Gastroesophageal sphincter (tissue), 4 donors: ENCODE results near the gene SLC10A3. TPM values are rescaled to one million over a fixed set of nuclear protein-coding genes. Genes with fewer than 3 reads are reported as not detected.

Experiments
- ATAC-seq: fragments of 150-250 bp; one replicate; pipeline ENCODE4 v1.9.1; 2016; ENCODE audit warnings: mild to moderate bottlenecking, moderate library complexity
- H3K27ac ChIP-seq, 4 donors: fragments of 200-600 bp; sonication (generic) in 3 of 4; 1 replicate in 3 of 4; 2 replicates in 1 of 4; pipeline ENCODE4 v1.5.1; 2016 to 2019
- H3K27me3 ChIP-seq: fragments of 200-600 bp; sonication (generic); one replicate; pipeline ENCODE4 v1.5.1; 2019
- H3K36me3 ChIP-seq, 2 donors: fragments of 200-600 bp; sonication (generic); one replicate each; pipeline ENCODE4 v1.5.1; 2019; ENCODE audit warnings: control low read depth in 1 of 2
- H3K4me1 ChIP-seq, 3 donors: fragments of 200-600 bp; sonication (generic); 1 replicate in 2 of 3; 2 replicates in 1 of 3; pipeline ENCODE4 v1.5.1; 2016 to 2019; ENCODE audit warnings: control low read depth in 2 of 3
- H3K4me3 ChIP-seq, 2 donors: fragments of 200-600 bp; sonication (generic); one replicate each; pipeline ENCODE4 v1.5.1; 2019; ENCODE audit warnings: mild to moderate bottlenecking in 1 of 2, moderate library complexity in 1 of 2
- H3K9me3 ChIP-seq, 3 donors: fragments of 200-600 bp; sonication (generic); one replicate each; pipeline ENCODE4 v1.5.1; 2017 to 2019; ENCODE audit warnings: control low read depth in 2 of 3
- EP300 ChIP-seq: sonication (generic); formaldehyde crosslinking; IDR thresholded peaks from one replicate; pipeline ENCODE4 v1.6.1; 2017; ENCODE audit warnings: antibody characterized with exemption, mild to moderate bottlenecking
- POLR2A ChIP-seq, 2 donors: fragments of 450-650 bp; IDR thresholded peaks; one replicate each; pipeline ENCODE4 v1.6.1; 2017; ENCODE audit warnings: antibody characterized with exemption in 2 of 2, mild to moderate bottlenecking in 2 of 2, moderate library complexity in 1 of 2
- POLR2AphosphoS5 ChIP-seq: sonication (generic); formaldehyde crosslinking; IDR thresholded peaks from one replicate; pipeline ENCODE4 v1.6.1; 2017; ENCODE audit warnings: antibody characterized with exemption
- WGBS, 2 donors: methylation state at CpG; one replicate each; pipeline ENCODE4 v1.1.5; 2018; ENCODE audit warnings: low coverage in 1 of 2; 5-methylcytosine and 5-hydroxymethylcytosine counted together
- total RNA-seq, 4 donors: library from RNA; depleted of rRNA; stranded (reverse); fragments of >200 nt; gene quantifications; one replicate each; pipeline ENCODE4 v1.1.0, GENCODE V29; 2016
- TF ChIP-seq, protein P1 (sequence below), 4 experiments: fragments of 200-600 bp in 2 of 4; fragments of 450-650 bp in 2 of 4; sonication (generic) in 1 of 4; IDR thresholded peaks; one replicate each; pipeline ENCODE4 v1.5.1; 2017 to 2019; ENCODE audit warnings: antibody characterized with exemption in 4 of 4, mild to moderate bottlenecking in 2 of 4, moderate library complexity in 2 of 4

Gene SLC10A3
- total RNA-seq, 4 donors from 2014 or later = 21.7 to 40.0 (median 31.8) TPM

DNA sequence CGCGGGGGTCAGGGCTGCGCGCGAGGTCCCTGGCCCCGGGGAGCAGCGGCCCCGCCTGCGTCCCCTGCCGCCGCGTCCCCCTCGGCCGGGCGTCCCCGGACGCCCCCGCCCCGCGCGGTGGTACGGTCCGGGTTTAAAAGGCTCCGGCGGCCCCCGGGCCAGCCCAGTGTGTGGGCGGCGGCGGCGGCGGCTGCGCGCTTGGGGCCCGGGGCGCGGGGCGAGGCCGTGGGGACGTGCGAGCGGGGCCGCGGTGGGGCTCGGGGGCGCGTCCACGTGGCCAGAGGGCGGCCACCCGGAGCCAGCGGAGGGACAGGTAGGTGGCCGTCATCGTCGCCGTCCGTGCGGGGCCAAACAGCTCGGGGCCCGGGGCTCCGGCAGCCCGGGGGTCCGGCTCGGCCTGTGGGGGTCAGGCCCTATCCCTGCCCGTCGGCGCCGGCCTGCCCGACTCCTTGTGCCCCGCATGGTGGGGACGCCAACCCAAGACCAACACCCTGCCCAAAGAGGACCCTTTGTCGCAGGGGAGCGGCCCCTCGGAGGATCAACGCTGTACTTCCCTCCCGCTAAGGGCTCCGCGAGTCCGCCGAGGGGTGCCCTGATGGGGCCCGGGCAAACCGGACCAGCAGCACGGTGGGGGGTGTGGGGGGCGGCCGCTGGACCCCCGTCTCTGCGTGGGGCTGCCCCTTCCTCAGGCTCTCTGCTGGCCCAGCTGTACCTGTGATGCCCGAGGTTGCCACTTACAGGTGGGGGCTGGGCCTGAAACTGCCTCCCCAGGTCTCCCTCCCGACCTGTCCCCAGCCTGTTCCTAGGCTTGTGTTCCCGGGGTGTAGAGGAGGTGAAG is 32.1 kb downstream of the SLC10A3 start, which contains the start of gene PLXNA3:
PLXNA3 (plus strand) TSS at position 166 of the 838 bp plus-strand sequence. CDS start 1,903 bp downstream, outside the sequence.
- TF ChIP-seq, protein P1, sequence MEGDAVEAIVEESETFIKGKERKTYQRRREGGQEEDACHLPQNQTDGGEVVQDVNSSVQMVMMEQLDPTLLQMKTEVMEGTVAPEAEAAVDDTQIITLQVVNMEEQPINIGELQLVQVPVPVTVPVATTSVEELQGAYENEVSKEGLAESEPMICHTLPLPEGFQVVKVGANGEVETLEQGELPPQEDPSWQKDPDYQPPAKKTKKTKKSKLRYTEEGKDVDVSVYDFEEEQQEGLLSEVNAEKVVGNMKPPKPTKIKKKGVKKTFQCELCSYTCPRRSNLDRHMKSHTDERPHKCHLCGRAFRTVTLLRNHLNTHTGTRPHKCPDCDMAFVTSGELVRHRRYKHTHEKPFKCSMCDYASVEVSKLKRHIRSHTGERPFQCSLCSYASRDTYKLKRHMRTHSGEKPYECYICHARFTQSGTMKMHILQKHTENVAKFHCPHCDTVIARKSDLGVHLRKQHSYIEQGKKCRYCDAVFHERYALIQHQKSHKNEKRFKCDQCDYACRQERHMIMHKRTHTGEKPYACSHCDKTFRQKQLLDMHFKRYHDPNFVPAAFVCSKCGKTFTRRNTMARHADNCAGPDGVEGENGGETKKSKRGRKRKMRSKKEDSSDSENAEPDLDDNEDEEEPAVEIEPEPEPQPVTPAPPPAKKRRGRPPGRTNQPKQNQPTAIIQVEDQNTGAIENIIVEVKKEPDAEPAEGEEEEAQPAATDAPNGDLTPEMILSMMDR (IDR thresholded peaks at IDR 0.05) = no peak
- peak; percentile 58 to 80 for TF ChIP-seq POLR2A (IDR thresholded peaks at IDR 0.05)
- ATAC-seq = peak; percentile 79
- H3K4me3 ChIP-seq = peak within 1 kb of the TSS; percentile 64 to 74
- no peaks in the 10 kb centered on the region for H3K27me3 ChIP-seq
- H3K4me1 ChIP-seq = peaks cover 0 to 16% (median 0%) of the 10 kb centered on the region in 3 donors
- no CpG with 5 or more reads among the region's 88 CpGs for WGBS, 2 donors
- H3K9me3 ChIP-seq = no peaks in the 10 kb centered on the region
- peak within 1 kb of the TSS in 3 of 4 donors; percentile 71 to 84 (median 82) for H3K27ac ChIP-seq
- H3K36me3 ChIP-seq = peaks cover 0 to 26% of the 10 kb centered on the region in 2 donors

DNA sequence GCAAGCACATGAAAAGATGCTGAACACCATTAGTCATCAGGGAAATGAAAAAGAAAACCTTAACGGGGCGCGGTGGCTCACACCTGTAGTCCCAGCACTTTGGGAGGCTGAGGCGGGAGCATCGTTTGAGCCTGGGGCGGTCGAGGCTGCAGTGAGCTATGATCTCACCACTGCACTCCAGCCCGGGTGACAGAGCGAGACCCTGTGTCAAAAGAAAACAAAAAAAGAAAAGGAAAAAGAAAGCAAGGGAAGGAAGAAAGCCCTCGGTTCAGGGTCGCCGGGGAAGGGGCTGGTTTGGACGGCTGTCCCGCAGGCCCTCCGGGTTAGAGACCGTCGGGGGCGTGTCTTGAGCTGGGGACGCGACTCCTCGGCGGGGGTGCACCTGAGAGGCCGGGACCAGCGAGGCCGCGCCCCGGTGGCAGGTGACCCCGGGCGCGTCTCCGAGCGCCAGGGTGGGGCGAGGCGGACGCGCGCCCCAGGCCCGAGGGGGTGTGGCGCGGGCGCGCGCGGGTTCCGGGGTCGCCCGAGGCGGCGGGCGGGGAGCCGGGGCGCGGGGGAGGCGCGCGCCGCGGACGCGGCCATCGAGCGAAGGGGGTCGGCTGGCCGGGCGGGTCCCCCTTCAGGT is 32.8 kb downstream of the SLC10A3 start:
- peak; percentile 44 for ATAC-seq
- Histone ChIP-seq H3K27me3 (no peaks in the 10 kb centered on the region), H3K36me3 (peaks cover 0 to 25% of the 10 kb centered on the region in 2 donors), H3K4me1 (peaks cover 0 to 16% (median 0%) of the 10 kb centered on the region in 3 donors), H3K9me3 (no peaks in the 10 kb centered on the region), H3K4me3 (peak overlapping the region; percentile 64 to 74), H3K27ac (peak overlapping the region in 3 of 4 donors; percentile 71 to 84 (median 82))
- no peak for TF ChIP-seq POLR2AphosphoS5
- TF ChIP-seq, protein P1 (IDR thresholded peaks at IDR 0.05) = no peak
- no peak for TF ChIP-seq POLR2A (IDR thresholded peaks at IDR 0.05)
- no peak for TF ChIP-seq EP300
- WGBS, 2 donors = 9 to 56% methylated on average over 5 to 7 of the region's 65 CpGs

DNA sequence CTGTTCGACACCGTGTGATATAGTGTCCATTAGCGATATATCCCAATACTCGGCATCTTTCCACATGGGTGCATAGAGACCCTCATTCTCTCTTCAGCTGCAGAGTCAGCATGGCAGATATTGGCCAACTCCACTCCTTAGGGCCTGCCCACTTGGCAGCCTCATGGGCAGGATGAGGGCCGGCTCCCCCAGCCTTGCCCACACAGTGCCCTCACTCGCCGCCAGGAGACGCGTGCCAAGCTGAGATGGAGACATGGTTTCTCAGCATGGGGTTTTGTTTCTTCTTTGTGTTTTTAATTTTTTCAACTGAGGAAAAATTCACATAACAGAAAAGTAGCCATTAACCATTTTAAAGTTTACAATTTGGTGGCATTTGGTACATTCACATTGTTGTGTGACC is 37.6 kb downstream of the SLC10A3 start:
- no peaks in the 10 kb centered on the region for H3K27me3 ChIP-seq
- peaks cover 0 to 40% of the 10 kb centered on the region in 2 donors for H3K36me3 ChIP-seq
- WGBS, 2 donors = 73 to 88% methylated on average over 5 of the region's 9 CpGs
- no peaks in the 10 kb centered on the region for H3K4me1 ChIP-seq
- no peak for ATAC-seq
- no peak overlapping the region for H3K4me3 ChIP-seq
- TF ChIP-seq POLR2A (IDR thresholded peaks at IDR 0.05) (no peak), POLR2AphosphoS5 (no peak), EP300 (no peak)
- TF ChIP-seq, protein P1 (IDR thresholded peaks at IDR 0.05) = no peak
- H3K27ac ChIP-seq = no peak overlapping the region
- no peaks in the 10 kb centered on the region for H3K9me3 ChIP-seq

DNA sequence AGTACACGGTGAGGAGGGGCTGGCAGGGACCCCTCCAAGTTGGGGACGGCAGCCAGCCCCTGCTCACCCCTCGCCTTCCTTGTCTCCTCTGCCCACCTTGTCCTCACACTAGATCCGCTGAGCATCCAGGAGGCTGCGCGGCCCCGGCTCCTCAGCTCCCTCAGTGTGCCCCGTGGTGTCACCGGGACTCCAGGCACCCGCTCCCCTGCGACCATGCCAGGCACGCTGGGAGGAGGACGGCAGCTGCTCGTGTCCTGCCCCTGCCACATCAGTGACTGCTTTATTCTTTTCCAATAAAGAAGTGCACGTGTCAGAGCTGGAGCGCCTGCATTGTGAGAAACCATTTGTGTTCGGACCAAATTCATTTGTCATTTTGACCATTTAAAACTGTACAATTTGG is 40.1 kb downstream of the SLC10A3 start:
- ATAC-seq = no peak
- 81% methylated on average over 7 of the region's 17 CpGs; no CpG with 5 or more reads in 1 of the 2 donors for WGBS, 2 donors
- no peaks in the 10 kb centered on the region for H3K9me3 ChIP-seq
- H3K36me3 ChIP-seq = peaks cover 0 to 56% of the 10 kb centered on the region in 2 donors
- H3K4me1 ChIP-seq = peaks cover 0 to 9% (median 0%) of the 10 kb centered on the region in 3 donors
- no peak for TF ChIP-seq EP300
- no peak for TF ChIP-seq POLR2AphosphoS5
- TF ChIP-seq, protein P1 (IDR thresholded peaks at IDR 0.05) = no peak
- no peak for TF ChIP-seq POLR2A (IDR thresholded peaks at IDR 0.05)
- H3K27me3 ChIP-seq = no peaks in the 10 kb centered on the region
- H3K4me3 ChIP-seq = no peak overlapping the region
- H3K27ac ChIP-seq = no peak overlapping the region
